CD4-positive, alpha-beta T cell treated with Interleukin-15 for 4 hours (primary cell): ENCODE data around the gene STX3.

Experiments
- DNase-seq: peaks from one replicate; pipeline ENCODE4 v3.0.0-alpha.2; 2020; ENCODE audit warnings: low spot score

Gene STX3

DNA sequence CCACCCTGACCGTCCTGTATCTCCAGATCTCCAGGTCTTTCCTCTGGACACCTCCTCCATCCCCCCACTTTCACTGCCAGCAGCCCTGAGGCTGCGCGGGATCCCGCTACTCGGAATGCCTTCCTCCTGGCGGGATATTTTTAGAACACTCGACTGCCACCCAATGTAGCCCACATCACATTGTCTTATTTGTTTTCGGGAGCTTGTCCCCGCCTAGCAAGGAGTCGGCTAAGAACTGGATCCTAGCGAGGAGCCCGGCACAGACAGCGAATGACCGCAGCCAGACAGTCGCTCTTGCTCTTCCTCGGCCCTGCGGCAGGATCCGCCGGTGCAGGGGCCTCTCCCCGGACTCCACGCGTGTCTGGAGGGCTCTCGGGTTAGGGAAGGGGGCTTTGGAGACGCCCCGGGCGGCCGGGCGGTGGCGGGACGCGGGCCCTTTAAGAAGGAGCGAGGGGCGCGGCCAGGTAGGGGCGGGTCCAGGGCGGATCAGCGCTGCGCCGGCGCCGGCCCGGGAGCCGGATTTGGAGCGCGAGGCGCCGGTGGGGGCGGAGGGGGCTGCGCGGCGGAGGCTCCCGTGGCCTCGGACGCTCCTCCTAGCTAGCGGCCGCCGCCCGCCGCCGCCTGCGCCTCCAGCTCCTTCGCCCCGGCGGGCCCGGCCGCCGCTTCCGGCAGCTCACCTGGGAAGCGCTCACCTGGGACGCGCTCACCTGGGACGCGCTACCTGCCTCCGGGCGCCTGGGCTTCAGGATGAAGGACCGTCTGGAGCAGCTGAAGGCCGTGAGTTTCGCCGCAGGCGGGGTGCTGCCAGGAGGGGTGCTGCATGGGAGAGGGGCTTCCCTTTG, at the start of gene STX3:
STX3 (plus strand) TSS at position 518 of the 842 bp plus-strand sequence; CDS start at position 748, 230 bp downstream.
- DNase-seq = peak; percentile 62

DNA sequence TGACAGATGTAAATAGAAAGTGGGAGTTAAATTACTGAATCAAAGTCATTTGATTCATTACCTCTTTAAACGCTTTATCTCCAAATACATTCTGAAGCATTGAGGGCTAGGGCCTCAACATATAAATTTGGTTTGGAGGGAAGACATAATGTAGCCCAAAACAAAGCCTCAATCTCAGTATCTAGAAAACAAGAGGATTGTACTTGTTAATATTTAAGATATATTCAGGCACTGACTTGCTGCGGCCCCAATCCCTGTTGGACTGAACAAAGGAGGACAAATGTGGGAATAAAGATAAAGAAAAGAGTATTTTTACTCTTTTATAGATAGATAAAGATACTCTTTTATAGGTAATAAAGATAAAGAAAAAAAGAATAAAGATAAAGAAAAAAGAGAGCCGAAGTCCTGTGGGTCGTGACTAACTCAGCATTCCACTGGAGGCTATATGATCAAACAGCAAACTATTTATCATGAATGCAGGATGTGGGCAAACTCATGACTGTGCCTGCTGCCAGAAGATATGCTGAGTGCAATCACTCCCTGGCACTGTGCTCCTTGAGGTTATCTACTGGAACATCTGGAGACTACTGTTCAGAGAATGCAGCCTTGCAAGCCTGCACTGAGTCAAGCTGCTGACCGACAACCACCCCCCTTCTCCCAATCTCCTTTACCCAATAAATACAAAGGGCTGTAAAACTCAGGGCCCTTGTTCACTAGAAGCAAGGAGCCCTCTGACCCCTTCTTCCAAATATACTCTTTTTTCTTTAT, 48.5 kb upstream of the STX3 start:
- DNase-seq = no peak

GRCh38 chr11:59707371-59707770, 47.8 kb upstream of the STX3 start:
- no peak for DNase-seq

DNA sequence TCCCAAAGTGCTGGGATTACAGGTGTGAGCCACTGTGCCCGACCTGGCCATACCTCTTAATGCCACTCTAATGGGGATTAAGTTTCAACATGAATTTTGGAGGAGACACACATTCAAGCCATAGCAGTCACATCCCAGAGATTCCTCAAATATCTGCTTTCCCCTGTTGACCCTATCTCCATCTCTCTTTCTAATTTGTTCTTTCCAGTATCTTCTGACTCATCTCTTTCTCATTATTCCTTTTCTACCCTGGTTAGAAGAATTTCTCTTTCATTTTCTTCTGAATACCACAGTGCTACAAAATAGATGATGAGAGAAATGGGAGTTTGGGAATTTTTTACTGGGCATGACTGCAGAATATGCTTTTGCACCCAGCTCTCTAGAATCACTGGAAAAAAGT, 46.6 kb upstream of the STX3 start:
- no peak for DNase-seq

- no peak for DNase-seq
Observed at GRCh38 chr11:59710136-59710847, 44.9 kb upstream of the STX3 start.

GRCh38 chr11:59713745-59714144, 41.4 kb upstream of the STX3 start, which contains the start of gene OR10V1:
TSS of gene OR10V1 (minus strand) at chr11:59713845. CDS start at chr11:59713845, 0 bp downstream.
- no peak for DNase-seq

DNA sequence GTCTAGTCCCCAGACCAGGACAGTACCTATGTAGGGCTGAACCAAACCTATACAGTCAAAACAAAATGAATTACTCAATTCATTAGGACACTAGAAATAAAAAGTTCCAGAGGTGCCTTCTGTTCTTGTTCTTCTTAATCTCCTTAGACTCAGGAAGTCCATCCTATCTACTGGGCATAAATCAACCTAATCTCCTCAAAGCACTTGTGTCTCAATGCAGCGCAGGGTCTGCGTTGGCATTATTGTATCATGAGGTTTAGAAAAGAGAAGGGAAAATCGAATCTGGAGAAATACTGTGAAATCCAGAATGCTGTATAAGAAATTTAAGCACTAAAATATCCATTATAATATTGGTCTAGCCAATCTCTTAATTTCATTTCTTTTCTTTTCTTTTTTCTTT, 39.1 kb upstream of the STX3 start:
- no peak for DNase-seq

DNA sequence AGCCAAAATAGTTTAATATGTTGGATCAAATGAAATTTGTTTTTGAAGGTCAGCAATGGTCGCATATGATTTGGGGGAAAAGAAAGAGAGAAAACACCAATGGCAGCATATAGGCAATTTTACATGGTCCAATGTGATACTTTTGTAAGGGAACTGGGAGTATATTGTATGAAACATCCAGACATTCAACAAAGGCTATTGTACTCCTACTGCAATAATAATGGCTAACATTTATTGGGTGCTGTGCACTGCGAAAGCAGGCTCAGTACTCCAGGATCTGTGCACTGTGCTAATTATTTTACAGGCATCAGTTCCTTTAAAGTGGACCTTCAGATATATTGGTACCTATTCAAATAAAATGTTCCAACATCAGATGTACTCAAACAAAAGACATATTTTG, 35.6 kb upstream of the STX3 start:
- no peak for DNase-seq

- DNase-seq = no peak
Observed at GRCh38 chr11:59724066-59724465, 31.1 kb upstream of the STX3 start.

DNA sequence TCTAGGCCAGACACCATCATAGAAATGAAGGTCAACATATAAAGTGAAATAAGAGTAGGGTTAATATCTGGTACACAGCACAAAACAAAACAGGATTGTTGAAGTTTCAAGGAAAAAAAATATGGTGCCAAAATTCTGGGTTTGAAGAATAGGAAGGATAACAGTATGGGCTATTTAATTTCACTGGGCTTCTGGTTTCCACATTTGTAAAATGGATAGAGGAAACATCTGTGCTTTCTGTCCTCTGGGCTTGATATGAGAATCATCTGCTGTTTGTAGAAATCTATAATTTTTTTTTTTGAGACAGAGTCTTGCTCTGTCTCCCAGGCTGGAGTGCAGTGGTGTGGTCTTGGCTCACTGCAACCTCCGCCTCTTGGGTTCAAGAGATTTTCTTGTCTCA, 27.8 kb upstream of the STX3 start:
- DNase-seq = no peak

DNA sequence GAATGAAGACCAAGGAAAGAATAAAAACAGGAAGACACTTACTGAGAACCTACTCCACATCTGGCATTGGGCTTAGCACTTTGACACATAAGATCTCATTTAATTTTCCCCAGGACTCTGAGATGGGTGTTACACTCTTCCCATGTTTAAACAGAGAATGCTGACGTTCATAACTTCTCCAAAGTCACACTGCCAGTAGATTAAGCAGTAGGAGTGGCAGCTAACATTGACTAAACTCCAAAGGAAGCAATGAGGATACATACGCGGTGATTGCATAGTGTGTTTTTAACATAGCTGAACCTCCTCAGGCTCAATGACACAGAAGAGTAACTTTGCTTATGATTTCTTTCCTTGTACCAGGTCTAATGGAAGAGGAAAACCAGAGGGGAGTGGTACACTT, 27.0 kb upstream of the STX3 start:
- DNase-seq = no peak

DNA sequence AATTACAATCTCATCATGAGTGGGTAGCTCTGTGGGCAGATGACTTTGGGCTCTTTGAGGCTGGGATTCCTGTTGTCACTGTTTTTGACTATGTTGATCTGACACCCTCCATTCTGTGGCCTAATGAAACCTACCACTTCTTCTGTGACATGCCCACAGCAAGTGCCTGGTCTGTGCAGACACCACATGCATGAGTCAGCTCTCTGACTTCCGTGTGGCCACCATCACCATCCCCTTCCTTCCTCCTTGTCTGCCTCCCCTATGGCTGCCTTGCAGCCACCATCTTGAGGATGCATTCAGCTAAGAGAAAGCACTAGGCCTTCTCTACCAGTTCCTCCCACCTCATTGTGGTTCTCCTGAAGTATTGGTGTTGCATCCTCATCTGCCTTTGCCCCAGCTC, 26.3 kb upstream of the STX3 start:
- DNase-seq = peak; percentile 9

DNA sequence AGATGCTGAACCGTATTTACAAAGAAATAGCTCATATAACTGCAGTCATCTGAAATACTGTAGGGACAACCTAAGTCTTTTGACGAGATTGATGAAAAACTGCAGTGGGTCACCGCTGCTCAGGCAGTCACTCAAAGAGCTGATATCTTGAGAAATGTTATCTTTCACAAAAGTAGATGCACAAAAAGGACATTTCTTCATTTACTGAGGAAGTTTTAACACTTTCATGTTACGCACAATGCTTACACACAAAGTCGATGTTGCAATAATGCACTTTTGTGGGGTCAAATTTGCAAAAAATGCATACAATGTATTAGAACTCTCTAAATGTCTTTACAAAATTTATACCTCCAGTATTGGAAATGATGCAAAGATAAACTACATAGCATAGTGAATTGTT, 25.3 kb upstream of the STX3 start:
- DNase-seq = no peak

GRCh38 chr11:59730896-59731565, 24.1 kb upstream of the STX3 start:
- no peak for DNase-seq

- DNase-seq = no peak
Observed at GRCh38 chr11:59746111-59746510, 9.1 kb upstream of the STX3 start.

DNA sequence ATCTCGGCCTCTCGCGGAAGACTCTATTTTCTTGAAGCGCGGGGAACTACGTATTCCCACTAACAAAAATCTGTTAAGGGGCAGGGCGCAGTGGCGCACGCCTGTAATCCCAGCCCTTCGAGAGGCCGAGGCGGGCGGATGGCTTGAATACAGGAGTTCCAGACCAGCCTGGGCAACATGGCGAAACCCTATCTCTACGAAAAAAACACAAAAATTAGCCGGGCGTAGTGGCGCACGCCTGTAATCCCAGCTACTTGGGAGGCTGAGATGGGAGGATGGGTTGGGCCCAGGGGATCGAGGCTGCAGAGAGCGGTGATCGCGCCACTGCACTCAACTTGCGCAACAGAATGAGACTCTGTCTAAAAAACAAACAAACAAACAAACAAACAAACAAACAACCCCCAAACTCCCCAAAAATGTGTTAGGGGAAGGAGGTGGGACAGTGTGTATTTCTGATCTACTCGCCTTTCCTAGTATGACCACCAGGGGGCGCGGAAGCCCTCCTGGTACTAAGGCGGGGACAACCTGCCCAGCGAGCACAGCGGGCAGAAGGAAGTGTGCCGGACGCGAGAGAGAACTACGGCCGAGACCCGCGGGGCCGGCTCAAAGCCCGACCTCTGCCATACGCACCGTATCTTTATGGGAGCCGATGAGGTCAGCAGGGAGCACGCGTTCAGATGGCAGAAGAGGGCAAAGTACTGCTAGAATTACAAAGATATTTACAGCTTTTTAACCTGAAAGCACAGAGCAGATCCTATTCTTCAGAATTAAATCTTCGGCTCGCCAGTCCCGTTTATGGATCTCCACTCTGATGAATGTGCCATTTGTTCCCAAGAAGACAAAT, 1.3 kb upstream of the STX3 start:
- DNase-seq = peak; percentile 84

- DNase-seq = no peak
Observed at GRCh38 chr11:59754494-59754858, 700 bp upstream of the STX3 start.

DNA sequence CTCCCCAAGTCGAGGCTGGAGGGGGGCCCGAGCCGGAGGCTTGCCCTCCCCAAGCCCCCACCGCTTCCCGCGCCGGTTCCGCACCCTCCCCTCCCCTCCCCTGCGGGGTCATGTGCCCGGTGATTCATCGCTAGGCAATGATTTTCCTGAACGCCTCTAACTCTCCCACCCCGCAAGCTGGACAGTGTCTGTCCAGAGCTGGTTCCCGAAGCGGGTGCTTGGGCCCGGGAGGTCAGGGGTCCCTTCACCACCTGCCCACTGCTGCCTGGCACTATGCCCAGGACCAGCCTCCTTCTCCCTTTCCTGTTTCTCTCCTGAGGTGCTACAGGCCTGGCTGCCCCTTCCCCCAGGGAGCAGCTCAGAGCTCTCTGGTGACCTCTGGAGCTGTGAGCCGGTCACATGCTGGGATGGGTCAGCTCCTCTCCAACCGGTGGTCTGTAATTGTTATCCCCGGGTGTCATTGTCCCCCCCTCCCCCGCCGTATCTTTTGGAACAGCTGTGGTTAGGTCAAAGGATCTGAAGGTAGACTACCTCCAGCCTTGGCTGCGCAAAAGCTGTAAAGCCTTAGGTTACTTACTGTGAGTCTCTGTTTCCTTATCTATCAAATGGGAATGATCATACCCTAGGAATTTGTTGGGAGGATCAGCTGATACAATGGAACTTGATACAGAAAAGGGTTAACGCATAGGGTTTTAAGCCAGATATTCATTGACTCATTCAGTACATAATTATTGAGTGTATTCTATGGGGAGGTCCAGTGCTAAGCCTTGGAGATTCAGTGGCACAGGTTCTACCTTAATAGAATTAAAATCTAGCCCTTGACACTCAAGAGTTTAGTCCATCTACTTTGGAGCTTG, 753 bp downstream of the STX3 start:
- DNase-seq = peak; percentile 43

DNA sequence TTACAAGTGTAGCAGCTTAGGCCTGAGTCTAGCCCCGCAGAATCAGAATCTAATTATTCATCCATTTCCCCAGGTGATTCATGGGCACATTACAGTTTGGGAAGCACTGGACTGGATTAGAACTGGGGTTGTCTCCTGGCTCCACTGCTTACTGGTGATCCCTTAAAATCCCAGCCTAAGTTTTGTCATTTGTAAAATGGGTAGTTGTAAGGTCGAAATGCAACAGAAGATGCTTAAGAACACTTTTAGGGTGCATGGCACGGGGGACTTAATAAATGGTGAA, 1.3 kb downstream of the STX3 start:
- DNase-seq = no peak

GRCh38 chr11:59756845-59757244, 1.7 kb downstream of the STX3 start:
- no peak for DNase-seq
